ENCODE results near the gene TSPEAR. TPM values are rescaled to one million over a fixed set of nuclear protein-coding genes. Genes with fewer than 3 reads are reported as not detected.

Gene TSPEAR
- total RNA-seq, 1 experiment from 2014 or later, result not detected

- Histone ChIP-seq H3K27ac (ENCODE audit: low read length) (no peak within 1 kb of the TSS), H3K4me1 (ENCODE audit: control insufficient read depth, insufficient read depth, low read length) (no peaks in the 10 kb centered on the region), H3K4me3 (ENCODE audit: low read depth in 2 of 2, low read length in 2 of 2) (no peak within 1 kb of the TSS), H3K36me3 (ENCODE audit: control insufficient read depth, insufficient read depth, low read length) (no peaks in the 10 kb centered on the region), H3K9me3 (ENCODE audit: control insufficient read depth, insufficient read depth, low read depth, low read length) (no peaks in the 10 kb centered on the region), H3K27me3 (ENCODE audit: control insufficient read depth, insufficient read depth, low read length) (no peaks in the 10 kb centered on the region)
- in situ Hi-C loops (cut with HindIII; ENCODE audit: low pct_unique_long_range_greater_than_20kb, low sequenced_read_pairs), result no loop called here
- CTCF ChIA-PET, result no interaction called here
- intact Hi-C loops (cut with micrococcal nuclease; ENCODE audit: unreplicated experiment), result no loop called here
- no TSS peak for BruUV-seq (replicated peaks)
- TF ChIP-seq TCF7L2 (IDR thresholded peaks at IDR 0.05; ENCODE audit: low read depth, low read length) (no peak), CTCF (IDR thresholded peaks at IDR 0.05) (no peak), SIN3A (IDR thresholded peaks at IDR 0.05; ENCODE audit: borderline replicate concordance, insufficient read depth, low read depth, low read length) (no peak), REST (IDR thresholded peaks at IDR 0.05; ENCODE audit: insufficient read depth in 1 of 2, low read depth in 2 of 2, low read length in 1 of 2) (no peak), POLR2AphosphoS5 (IDR thresholded peaks at IDR 0.05; ENCODE audit: low read depth, low read length) (no peak)
- ATAC-seq (no peak), DNase-seq (ENCODE audit: low read depth, low spot score) (no peak)
- POLR2A ChIA-PET, result interaction anchor here (0.6 kb wide), 1 partner anchor 9 kb away, joined by 5 read pairs; no protein-coding TSS in a partner anchor
Measured at GRCh38 chr21:44654576-44655175, 56.7 kb downstream of the TSPEAR start, which contains the start of gene KRTAP12-4. TSS of gene KRTAP12-4 (minus strand) at chr21:44654659. CDS start at chr21:44654614, 45 bp downstream.

- H3K4me3 ChIP-seq (ENCODE audit: low read depth in 2 of 2, low read length in 2 of 2), result no peak overlapping the region
- BruUV-seq (replicated peaks), result no TSS peak
- intact Hi-C loops (cut with micrococcal nuclease; ENCODE audit: unreplicated experiment) (no loop called here), in situ Hi-C loops (cut with HindIII; ENCODE audit: low pct_unique_long_range_greater_than_20kb, low sequenced_read_pairs) (no loop called here)
- ChIA-PET CTCF (no interaction called here), POLR2A (no interaction called here)
- H3K4me1 ChIP-seq (ENCODE audit: control insufficient read depth, insufficient read depth, low read length), result no peaks in the 10 kb centered on the region
- H3K27ac ChIP-seq (ENCODE audit: low read length), result no peak overlapping the region
- DNase-seq (ENCODE audit: low read depth, low spot score), result no peak
- no peaks in the 10 kb centered on the region for H3K27me3 ChIP-seq (ENCODE audit: control insufficient read depth, insufficient read depth, low read length)
- no peaks in the 10 kb centered on the region for H3K36me3 ChIP-seq (ENCODE audit: control insufficient read depth, insufficient read depth, low read length)
- TF ChIP-seq POLR2AphosphoS5 (IDR thresholded peaks at IDR 0.05; ENCODE audit: low read depth, low read length), result no peak
- no peaks in the 10 kb centered on the region for H3K9me3 ChIP-seq (ENCODE audit: control insufficient read depth, insufficient read depth, low read depth, low read length)
- ATAC-seq, result no peak
Measured at GRCh38 chr21:44653656-44654575, 57.5 kb downstream of the TSPEAR start.
